ENCODE data around the gene SKA1. TPM values are rescaled to one million over a fixed set of nuclear protein-coding genes. Genes with fewer than 3 reads are reported as not detected.
"Not testable (repeated sequence)": the region's sequence is repeated elsewhere in the genome, so short reads cannot be mapped to it uniquely, and the experiment has no call there.

The SKA1 gene
- total RNA-seq, 1 donor from 2014 or later: 0.55 TPM

- DNase-seq (ENCODE audit: low spot score): no peak
Observed at GRCh38 chr18:50429207-50429948, 54.5 kb downstream of the SKA1 start.

DNA sequence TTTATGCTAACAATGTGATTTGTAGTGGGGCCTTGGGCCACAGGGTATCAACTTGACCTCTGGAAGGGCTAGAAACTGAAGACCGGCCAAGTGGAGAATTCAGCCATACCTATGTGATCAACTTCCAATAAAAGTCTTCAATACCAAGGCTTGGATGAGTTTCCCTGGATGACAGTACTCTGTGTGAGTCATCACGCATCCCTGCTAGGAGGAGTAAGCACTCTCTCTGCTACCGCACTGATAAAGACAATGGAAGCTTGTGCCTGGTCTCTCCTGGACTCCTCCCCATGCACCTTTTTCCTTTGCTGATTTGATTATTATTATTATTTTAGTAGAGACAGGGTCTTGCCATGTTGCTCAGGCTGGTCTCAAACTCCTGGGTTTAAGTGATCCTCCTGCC, 58.1 kb downstream of the SKA1 start:
- DNase-seq (ENCODE audit: low spot score): no peak

DNA sequence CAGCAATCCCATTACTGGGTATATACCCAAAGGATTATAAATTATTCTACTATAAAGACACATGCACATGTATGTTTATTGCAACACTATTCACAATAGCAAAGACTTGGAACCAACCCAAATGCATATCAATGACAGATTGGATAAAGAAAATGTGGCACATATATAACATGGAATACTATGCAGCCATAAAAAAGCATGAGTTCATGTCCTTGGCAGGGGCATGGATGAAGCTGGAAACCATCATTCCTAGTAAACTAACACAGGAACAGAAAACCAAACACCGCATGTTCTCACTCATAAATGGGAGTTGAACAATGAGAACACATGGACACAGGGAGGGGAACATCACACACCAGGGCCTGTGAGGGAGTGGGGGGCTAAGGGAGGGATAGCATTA, 61.9 kb downstream of the SKA1 start:
- DNase-seq (ENCODE audit: low spot score): not testable (repeated sequence)

DNA sequence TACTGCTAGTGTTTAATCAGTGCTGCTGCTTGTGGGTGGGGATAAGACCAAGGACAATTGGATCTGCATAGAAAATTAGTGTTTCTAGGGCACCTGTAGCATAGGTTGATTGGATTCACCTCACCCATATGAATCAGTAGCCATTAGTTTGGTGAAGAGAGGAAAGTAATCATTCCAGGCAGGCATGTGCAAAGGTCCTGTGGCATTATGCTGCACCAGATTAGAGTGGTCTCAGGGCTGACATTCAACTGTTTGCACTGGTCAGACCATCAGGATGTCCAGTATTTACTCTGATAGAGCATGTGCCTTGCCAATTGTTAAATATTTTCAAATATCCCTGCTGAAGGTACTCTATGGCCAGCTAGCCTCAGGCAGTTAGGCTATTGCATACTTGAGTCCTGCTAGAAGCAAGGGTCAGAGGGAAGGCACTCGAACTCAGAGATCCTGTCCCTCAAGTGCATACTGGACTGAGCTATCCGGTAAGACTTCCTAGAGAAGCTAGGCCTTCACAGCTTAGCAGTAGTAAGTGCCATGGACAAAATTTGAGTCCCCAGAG, 64.7 kb downstream of the SKA1 start:
- DNase-seq (ENCODE audit: low spot score): no peak

GRCh38 chr18:50441016-50441415, 66.2 kb downstream of the SKA1 start:
- DNase-seq (ENCODE audit: low spot score): no peak

- DNase-seq (ENCODE audit: low spot score): no peak
Observed at GRCh38 chr18:50441501-50441900, 66.7 kb downstream of the SKA1 start.

Other genes starting within 250 kb of the SKA1 start
- gene MYO5B, start 179.9 kb upstream of the SKA1 start, total RNA-seq: 63.1 TPM
- gene CFAP53, start 108.6 kb upstream of the SKA1 start, total RNA-seq: 1.5 TPM
- gene MBD1, start 93.5 kb upstream of the SKA1 start, total RNA-seq: 86.7 TPM
- 92.2 TPM for gene CXXC1, start 87.4 kb upstream of the SKA1 start, total RNA-seq
- gene MAPK4, start 185.0 kb downstream of the SKA1 start, total RNA-seq: 13.5 TPM

All from mucosa of gallbladder (tissue), 1 donor.